Measurements from ENCODE around the gene PRH1.

PRH1 gene

GRCh38 chr12:10884086-10884725, at the start of gene PRH1:
TSS of gene PRH1 (minus strand) at chr12:10884255. CDS start at chr12:10884217, 38 bp downstream.
- no peak for DNase-seq

- DNase-seq: peak; percentile 45
These were observed 44.8 kb upstream of the PRH1 start, which contains the start of gene PRH2 for GRCh38 chr12:10928746-10929286. TSS of gene PRH2 (plus strand) at chr12:10929236. CDS start at chr12:10929274, 38 bp downstream.

GRCh38 chr12:10926269-10926668, 42.2 kb upstream of the PRH1 start:
- no peak for DNase-seq

GRCh38 chr12:10919809-10920208, 35.8 kb upstream of the PRH1 start:
- DNase-seq: no peak

- DNase-seq: no peak
These were observed 26.3 kb upstream of the PRH1 start for GRCh38 chr12:10910380-10910779.

GRCh38 chr12:10909462-10909861, 25.4 kb upstream of the PRH1 start, which contains the start of gene TAS2R13:
TSS of gene TAS2R13 (minus strand) at chr12:10909562. CDS start at chr12:10909298, 264 bp downstream.
- no peak for DNase-seq

- no peak for DNase-seq
These were observed 20.6 kb upstream of the PRH1 start for GRCh38 chr12:10904686-10905085.

- DNase-seq: no peak
These were observed 17.4 kb upstream of the PRH1 start for GRCh38 chr12:10901427-10901826.

GRCh38 chr12:10900972-10901371, 16.9 kb upstream of the PRH1 start:
- DNase-seq: no peak

GRCh38 chr12:10900530-10900929, 16.5 kb upstream of the PRH1 start:
- no peak for DNase-seq

GRCh38 chr12:10896854-10897253, 12.8 kb upstream of the PRH1 start:
- DNase-seq: no peak

GRCh38 chr12:10891937-10892336, 7.9 kb upstream of the PRH1 start:
- no peak for DNase-seq

GRCh38 chr12:10889226-10889625, 5.2 kb upstream of the PRH1 start:
- no peak for DNase-seq

- no peak for DNase-seq
These were observed 10.7 kb downstream of the PRH1 start for GRCh38 chr12:10873378-10873777.

- DNase-seq: no peak
These were observed 16.7 kb downstream of the PRH1 start for GRCh38 chr12:10867381-10867780.

GRCh38 chr12:10863512-10864218, 20.4 kb downstream of the PRH1 start:
- DNase-seq: no peak

- no peak for DNase-seq
These were observed 22.7 kb downstream of the PRH1 start for GRCh38 chr12:10861366-10861765.

- no peak for DNase-seq
These were observed 28.2 kb downstream of the PRH1 start for GRCh38 chr12:10855807-10856206.

GRCh38 chr12:10853776-10854175, 30.3 kb downstream of the PRH1 start:
- no peak for DNase-seq

GRCh38 chr12:10851243-10851858, 32.7 kb downstream of the PRH1 start:
- no peak for DNase-seq

GRCh38 chr12:10849425-10849878, 34.6 kb downstream of the PRH1 start, which contains the start of gene PRR4:
TSS of gene PRR4 (minus strand) at chr12:10849475. CDS start at chr12:10849437, 38 bp downstream.
- no peak for DNase-seq

- DNase-seq: no peak
These were observed 36.3 kb downstream of the PRH1 start for GRCh38 chr12:10847744-10848143.

- no peak for DNase-seq
These were observed 41.2 kb downstream of the PRH1 start for GRCh38 chr12:10842862-10843261.
